ENCODE measurements around the gene FXYD3.
"Not testable (repeated sequence)": the region's sequence is repeated elsewhere in the genome, so short reads cannot be mapped to it uniquely, and the experiment has no call there.

FXYD3 gene

DNA sequence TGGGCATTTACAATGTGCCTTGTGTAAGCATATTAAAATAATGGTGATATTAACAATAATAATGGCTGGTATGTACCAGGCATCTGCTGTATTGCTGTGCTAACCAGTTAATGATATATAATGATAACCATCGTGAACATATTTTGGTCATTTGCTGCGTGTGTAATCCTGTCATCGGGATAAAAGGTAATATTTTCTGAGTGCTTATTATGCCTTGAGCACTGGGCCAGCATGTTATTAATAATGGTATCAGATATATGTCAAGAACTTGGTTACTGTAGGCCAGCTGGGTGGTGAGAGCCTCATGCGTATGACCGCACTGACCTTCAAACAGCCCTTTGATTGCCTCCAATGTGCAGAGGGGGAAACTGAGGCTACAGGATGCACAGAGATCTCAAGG is 22.2 kb upstream of the FXYD3 start:
- in situ Hi-C loops (cut with MboI; ENCODE audit: low sequenced_read_pairs), result no loop called here
- DNase-seq (ENCODE audit: low spot score in 2 of 2), result no peak
- no peaks in the 10 kb centered on the region for H3K27me3 ChIP-seq (ENCODE audit: low read depth)
- H3K9me3 ChIP-seq, result no peaks in the 10 kb centered on the region
- H3K4me1 ChIP-seq, result peaks cover 22% of the 10 kb centered on the region
- no peaks in the 10 kb centered on the region for H3K36me3 ChIP-seq (replicated peaks)
- H3K4me3 ChIP-seq, result no peak overlapping the region

DNA sequence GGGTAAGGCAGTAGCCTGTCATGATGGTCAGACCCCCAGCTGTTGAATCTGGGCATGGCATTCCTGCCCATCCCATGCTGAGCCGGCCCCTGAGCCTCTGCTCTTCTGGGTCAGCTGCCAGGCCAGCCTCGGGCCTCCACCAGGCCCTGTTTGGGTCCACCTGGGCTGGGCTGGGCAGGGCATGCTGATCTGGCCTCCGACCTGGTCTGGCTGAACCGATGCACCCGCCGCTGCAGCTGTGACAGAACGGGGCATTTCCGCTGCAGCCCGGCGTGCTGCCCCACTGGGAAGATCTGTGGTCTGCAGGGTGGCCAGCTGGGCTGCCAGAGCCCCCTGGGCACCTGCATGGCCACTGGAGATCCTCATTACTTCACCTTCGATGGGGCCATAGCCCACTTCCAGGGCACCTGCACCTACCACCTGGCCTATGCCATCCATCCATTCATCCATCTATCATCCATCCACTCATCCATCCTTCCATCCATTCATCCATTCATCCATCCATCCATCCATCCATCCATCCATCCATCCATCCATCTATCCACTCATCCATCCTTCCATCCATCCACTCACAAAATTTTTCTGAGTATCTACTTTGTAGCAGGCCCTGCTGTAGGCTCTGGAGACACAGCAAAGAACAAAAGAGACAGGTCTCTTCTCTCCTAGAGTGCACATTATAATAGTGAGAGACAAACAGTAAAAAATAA is 21.5 kb upstream of the FXYD3 start:
- H3K9me3 ChIP-seq, result no peaks in the 10 kb centered on the region
- in situ Hi-C loops (cut with MboI; ENCODE audit: low sequenced_read_pairs), result no loop called here
- H3K4me1 ChIP-seq, result peaks cover 17% of the 10 kb centered on the region
- H3K36me3 ChIP-seq (replicated peaks), result no peaks in the 10 kb centered on the region
- H3K27me3 ChIP-seq (ENCODE audit: low read depth), result no peaks in the 10 kb centered on the region
- DNase-seq (ENCODE audit: low spot score in 2 of 2), result no peak
- no peak overlapping the region for H3K4me3 ChIP-seq

DNA sequence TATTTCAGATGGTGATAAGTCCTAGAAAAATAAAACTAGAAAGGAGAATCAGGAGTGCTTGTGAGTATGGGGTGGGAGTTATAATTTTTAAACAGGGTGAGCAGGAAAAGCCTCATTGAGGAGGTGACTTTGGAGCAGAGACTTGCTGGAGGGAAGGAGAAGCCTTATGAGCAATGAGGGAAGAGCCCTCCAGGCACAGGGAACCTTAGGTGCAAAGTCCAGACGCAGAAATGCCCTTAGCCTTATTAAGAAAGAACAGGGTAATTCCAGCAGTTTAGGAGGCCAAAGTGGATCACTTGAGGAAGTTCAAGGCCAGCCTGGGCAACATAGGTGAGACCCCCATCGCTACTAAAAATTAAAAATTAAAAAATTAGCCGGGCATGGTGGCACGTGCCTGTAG is 21.0 kb upstream of the FXYD3 start:
- Histone ChIP-seq H3K9me3 (no peaks in the 10 kb centered on the region), H3K4me1 (peaks cover 14% of the 10 kb centered on the region), H3K36me3 (replicated peaks) (no peaks in the 10 kb centered on the region), H3K4me3 (no peak overlapping the region), H3K27me3 (ENCODE audit: low read depth) (no peaks in the 10 kb centered on the region)
- no peak for DNase-seq (ENCODE audit: low spot score in 2 of 2)
- in situ Hi-C loops (cut with MboI; ENCODE audit: low sequenced_read_pairs), result no loop called here

DNA sequence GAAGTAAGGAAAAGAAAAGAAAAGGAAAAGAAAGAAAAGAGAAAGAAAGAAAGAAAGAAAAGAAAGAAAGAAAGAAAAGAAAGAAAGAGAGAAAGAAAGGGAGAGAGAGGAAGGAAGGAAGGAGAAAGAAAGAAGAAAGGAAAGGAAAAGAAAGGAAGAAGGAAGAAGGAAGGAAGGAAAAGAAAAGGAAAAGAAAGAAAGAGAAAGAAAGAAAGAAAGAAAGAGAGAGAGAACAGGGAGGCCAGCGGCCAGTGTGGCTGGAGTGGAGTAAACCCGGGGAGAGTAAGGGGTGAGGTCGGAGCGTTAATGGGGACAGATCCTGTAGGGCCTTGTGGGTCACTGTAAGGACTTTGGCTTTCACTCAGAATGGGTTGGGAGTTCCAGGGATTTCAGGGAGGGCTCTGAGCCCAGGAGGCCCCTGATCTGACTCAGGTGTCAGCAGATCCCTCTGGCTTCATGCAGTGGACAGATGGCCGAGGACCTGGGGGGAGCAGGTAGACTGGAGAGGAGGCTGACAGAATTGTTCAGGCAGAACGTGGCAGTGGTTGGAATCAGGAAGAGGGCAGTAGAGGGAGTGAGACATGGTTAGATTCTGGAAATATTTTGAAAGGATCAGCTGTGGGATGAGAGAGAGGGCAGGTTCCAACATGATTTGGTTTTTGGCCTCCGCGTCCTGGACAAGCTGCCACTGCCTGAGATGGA is 19.8 kb upstream of the FXYD3 start:
- in situ Hi-C loops (cut with MboI; ENCODE audit: low sequenced_read_pairs), result no loop called here
- no peaks in the 10 kb centered on the region for H3K27me3 ChIP-seq (ENCODE audit: low read depth)
- no peaks in the 10 kb centered on the region for H3K36me3 ChIP-seq (replicated peaks)
- H3K4me1 ChIP-seq, result peaks cover 2% of the 10 kb centered on the region
- no peak overlapping the region for H3K4me3 ChIP-seq
- no peaks in the 10 kb centered on the region for H3K9me3 ChIP-seq
- DNase-seq (ENCODE audit: low spot score in 2 of 2), result no peak

DNA sequence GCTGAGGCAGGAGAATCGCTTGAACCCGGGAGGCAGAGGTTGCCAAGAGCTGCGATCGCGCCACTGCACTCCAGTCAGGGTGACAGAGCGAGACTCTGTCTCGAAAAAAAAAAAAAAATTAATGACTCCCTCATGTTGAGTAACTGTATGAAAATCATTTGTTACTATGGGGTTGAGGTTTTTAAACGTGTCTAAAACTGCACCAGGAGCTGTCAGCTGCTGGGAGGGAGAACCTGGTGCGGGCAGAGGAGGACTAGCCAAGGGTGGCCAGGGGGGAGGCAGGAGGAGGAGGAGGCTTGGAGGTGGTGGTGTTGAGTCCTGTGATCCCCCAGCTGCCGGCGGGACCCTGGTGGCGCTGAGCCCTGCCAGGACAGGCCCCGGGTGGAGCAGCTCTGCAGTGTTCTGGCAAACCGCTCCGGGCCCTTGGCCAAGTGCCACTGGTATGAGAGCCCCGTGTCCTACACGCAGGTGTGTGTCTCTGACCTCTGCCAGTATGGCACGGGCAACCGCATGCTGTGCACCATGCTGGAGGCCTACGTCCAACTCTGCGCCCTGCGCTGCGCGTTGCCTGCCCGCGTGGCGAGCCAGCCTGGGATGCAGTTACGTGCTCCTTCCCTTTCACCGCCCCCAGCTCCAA is 17.1 kb upstream of the FXYD3 start:
- H3K27me3 ChIP-seq (ENCODE audit: low read depth), result no peaks in the 10 kb centered on the region
- in situ Hi-C loops (cut with MboI; ENCODE audit: low sequenced_read_pairs), result no loop called here
- H3K4me1 ChIP-seq, result no peaks in the 10 kb centered on the region
- H3K9me3 ChIP-seq, result no peaks in the 10 kb centered on the region
- H3K4me3 ChIP-seq, result no peak overlapping the region
- DNase-seq (ENCODE audit: low spot score in 2 of 2), result no peak
- H3K36me3 ChIP-seq (replicated peaks), result no peaks in the 10 kb centered on the region

DNA sequence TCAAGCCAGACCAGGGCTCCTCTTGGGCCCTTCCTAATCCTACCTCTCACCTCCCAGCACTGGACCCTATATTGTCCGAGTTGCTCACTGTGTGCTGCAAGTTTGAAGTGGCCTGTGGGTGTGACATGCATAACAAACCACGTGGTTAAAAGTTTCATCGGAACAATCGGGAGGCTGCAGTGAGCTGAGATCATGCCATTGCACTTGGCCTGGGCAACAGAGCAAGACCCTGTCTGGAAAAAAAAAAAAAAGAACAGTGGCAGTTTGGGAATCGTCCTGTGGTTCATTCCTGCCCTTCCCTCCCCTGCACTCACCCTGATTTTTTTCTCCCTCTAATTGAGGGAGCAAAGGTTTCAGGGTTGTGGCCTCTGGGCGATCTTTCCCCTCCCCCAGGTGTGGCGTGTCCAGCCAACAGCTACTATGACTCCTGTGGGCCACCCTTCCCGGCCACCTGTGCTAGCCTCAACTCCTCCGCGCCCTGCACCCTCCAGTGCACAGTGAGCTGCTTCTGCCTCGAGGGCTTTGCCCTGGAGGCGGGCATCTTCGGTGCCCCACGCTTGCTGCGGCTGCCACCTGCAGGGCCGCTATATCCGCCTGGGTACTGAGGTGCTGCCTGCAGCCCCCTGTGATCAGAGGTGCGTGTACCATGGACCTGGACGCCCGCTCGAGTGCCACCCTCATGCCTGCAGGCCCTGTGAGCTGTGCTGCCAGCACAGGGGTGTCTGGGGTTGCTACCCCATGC is 16.3 kb upstream of the FXYD3 start:
- no peak overlapping the region for H3K4me3 ChIP-seq
- H3K27me3 ChIP-seq (ENCODE audit: low read depth), result no peaks in the 10 kb centered on the region
- DNase-seq (ENCODE audit: low spot score in 2 of 2), result no peak
- in situ Hi-C loops (cut with MboI; ENCODE audit: low sequenced_read_pairs), result no loop called here
- no peaks in the 10 kb centered on the region for H3K36me3 ChIP-seq (replicated peaks)
- no peaks in the 10 kb centered on the region; the same call in 1 of the 2 replicates for H3K9me3 ChIP-seq
- H3K4me1 ChIP-seq, result no peaks in the 10 kb centered on the region

DNA sequence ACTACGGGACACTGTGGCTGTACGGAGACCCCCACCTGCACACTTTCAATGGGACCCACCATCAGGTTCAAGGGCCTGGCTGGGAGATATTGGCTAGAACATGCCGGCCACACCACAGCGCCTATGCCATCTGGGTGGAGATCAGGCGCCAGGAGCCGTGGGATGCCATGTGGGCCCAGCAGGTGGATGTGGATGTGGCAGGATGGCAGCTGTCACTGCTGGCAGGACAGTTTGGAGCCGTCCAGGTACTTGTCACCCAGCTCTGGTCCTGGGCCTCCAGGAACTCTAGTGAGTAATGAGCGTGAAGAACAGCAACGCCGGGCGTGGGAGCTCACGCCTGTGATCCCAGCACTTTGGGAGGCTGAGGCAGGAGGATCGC is 15.7 kb upstream of the FXYD3 start:
- DNase-seq (ENCODE audit: low spot score in 2 of 2), result no peak
- Histone ChIP-seq H3K4me3 (no peak overlapping the region), H3K36me3 (replicated peaks) (no peaks in the 10 kb centered on the region), H3K9me3 (no peaks in the 10 kb centered on the region; the same call in 1 of the 2 replicates), H3K27me3 (ENCODE audit: low read depth) (no peaks in the 10 kb centered on the region), H3K4me1 (no peaks in the 10 kb centered on the region)
- in situ Hi-C loops (cut with MboI; ENCODE audit: low sequenced_read_pairs), result no loop called here

DNA sequence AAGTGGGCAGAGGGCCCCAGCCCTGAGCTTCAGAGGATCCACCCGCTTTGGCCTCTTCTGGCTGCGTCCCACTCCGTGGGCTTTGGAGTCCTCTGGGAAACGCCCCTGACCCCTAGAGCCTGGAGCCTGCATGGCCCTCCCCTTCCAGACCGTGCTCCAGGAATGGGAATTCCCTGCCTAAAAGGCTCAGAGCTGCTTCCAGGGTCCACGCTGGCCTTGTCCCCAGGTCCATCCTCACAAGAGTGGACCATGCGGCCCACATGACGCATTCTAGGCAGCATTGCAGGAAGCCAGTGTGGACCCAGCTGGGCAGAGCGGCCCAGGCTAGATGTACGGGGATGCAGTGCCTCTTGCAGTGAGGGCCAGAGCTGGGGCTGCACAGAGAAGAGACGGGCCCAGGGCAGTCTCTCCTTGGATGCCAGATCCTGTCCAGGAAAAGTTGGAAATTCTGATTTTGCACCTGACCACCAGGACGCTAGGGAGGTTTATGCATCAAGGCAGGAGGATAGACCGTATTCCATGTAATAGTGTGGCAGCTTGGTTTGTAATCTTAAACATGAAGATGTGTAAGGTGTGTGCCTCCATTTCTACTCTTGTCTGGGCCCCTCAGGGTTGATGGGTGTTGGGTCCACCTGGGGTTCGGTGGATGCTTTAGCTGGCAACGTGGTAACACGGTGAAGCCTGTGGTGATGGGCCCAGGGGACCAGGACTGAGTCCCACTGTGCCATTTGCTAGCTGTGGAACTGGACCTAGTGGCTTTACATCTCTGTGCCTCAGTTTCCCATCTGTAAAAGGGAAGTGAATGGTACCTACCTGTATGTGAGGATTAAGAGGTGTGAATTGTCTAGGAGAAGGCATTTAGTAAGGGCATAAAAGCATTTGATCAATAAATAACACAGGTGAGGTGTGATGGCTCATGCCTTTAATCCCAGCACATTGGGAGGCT is 14.8 kb upstream of the FXYD3 start:
- in situ Hi-C loops (cut with MboI; ENCODE audit: low sequenced_read_pairs), result no loop called here

DNA sequence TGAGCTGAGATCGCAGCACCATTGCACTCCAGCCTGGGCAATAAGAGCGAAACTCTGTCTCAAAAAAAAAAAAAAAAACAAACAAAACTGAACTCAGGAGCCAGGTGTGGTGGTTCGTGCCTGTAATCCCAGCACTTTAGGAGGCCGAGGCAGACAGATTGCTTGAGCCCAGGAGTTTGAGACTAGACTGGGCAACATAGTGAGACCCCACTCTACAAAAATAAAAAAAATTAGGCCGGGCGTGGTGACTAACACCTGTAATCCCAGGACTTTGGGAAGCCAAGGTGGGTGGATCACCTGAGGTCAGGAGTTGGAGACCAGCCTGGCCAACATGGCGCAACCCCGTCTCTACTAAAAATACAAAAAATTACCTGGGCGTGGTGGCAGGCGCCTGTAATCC is 13.7 kb upstream of the FXYD3 start:
- DNase-seq (ENCODE audit: low spot score in 2 of 2); H3K4me1 ChIP-seq; H3K27me3 ChIP-seq (ENCODE audit: low read depth); H3K36me3 ChIP-seq (replicated peaks); in situ Hi-C loops (cut with MboI; ENCODE audit: low sequenced_read_pairs); H3K9me3 ChIP-seq; H3K4me3 ChIP-seq: not testable (repeated sequence)

More for the DNA sequence above, 14.8 kb upstream of the FXYD3 start:
- Histone ChIP-seq H3K4me1 (no peaks in the 10 kb centered on the region), H3K27me3 (ENCODE audit: low read depth) (no peaks in the 10 kb centered on the region), H3K36me3 (replicated peaks) (no peaks in the 10 kb centered on the region), H3K4me3 (no peak overlapping the region), H3K9me3 (no peaks in the 10 kb centered on the region; the same call in 1 of the 2 replicates)
- DNase-seq (ENCODE audit: low spot score in 2 of 2), result no peak

DNA sequence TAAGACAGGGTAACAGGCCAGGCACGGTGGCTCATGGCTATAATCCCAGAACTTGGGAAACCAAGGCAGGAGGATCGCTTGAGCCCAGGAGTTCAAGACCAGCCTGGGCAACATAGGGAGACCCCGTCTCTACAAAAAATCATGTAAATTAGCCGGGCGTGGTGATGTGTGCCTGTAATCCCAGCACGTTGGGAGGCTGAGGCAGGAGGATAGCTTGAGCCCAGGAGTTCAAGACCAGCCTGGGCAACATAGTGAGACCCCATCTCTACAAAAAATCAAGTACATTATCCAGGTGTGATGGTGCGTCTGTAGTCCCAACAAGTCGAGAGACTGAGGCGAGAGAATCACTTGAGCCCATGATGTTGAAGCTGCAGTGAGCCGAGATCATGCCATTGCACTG is 12.0 kb upstream of the FXYD3 start:
- H3K4me1 ChIP-seq; H3K36me3 ChIP-seq (replicated peaks); in situ Hi-C loops (cut with MboI; ENCODE audit: low sequenced_read_pairs); H3K9me3 ChIP-seq; H3K4me3 ChIP-seq; H3K27me3 ChIP-seq (ENCODE audit: low read depth); DNase-seq (ENCODE audit: low spot score in 2 of 2): not testable (repeated sequence)

DNA sequence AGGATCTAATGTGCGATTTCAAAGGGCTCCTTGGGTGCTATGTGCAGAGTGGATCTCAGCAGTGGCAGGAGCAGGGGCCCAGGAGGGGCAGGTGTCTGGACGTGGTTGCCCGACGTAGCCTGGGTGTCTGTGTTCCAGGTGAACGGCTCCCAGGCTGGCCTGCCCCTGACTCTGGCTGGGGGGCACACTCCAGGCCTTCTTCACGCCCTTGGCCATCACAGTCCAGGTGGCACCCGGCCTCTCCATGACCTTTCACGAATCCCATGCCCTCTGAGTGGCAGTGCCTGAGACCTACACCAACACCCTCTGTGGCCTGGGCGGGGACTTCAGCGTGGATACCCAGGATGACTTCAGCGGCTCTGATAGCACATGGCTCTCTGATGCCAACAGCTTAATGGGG is 11.3 kb upstream of the FXYD3 start:
- Histone ChIP-seq H3K4me1 (no peaks in the 10 kb centered on the region), H3K4me3 (no peak overlapping the region), H3K36me3 (replicated peaks) (no peaks in the 10 kb centered on the region), H3K9me3 (no peaks in the 10 kb centered on the region; the same call in 1 of the 2 replicates), H3K27me3 (ENCODE audit: low read depth) (no peaks in the 10 kb centered on the region)
- no peak for DNase-seq (ENCODE audit: low spot score in 2 of 2)
- in situ Hi-C loops (cut with MboI; ENCODE audit: low sequenced_read_pairs), result no loop called here

DNA sequence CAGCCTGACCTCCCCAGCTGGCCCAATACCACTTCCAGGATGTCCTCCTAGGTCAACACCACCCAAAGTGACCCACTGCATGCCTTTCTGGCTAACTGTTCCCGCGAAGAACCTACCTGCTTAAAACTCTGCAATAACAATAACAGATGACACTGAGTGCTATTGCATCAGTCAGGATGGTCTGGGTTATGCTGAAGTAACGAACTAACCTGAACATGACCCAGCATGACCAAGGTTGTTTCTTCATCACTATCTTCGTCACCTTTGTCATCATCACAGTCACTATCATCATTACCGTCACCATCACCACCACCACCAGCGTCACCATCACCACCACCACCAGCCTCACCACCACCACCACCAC is 10.6 kb upstream of the FXYD3 start:
- in situ Hi-C loops (cut with MboI; ENCODE audit: low sequenced_read_pairs), result no loop called here
- H3K27me3 ChIP-seq (ENCODE audit: low read depth), result no peaks in the 10 kb centered on the region
- no peaks in the 10 kb centered on the region; the same call in 1 of the 2 replicates for H3K9me3 ChIP-seq
- H3K36me3 ChIP-seq (replicated peaks), result no peaks in the 10 kb centered on the region
- no peak overlapping the region for H3K4me3 ChIP-seq
- DNase-seq (ENCODE audit: low spot score in 2 of 2), result no peak
- H3K4me1 ChIP-seq, result no peaks in the 10 kb centered on the region

All from HAP-1 (cell line).